HepG2 (cell line): ENCODE measurements around the gene DDAH2. TPM values are rescaled to one million over a fixed set of nuclear protein-coding genes. Genes with fewer than 3 reads are reported as not detected.

Experiments
- ARID2 ChIP-seq: sonication (generic); formaldehyde crosslinking; IDR thresholded peaks from 2 replicates; pipeline ENCODE4 v1.8.1; 2022; ENCODE audit warnings: mild to moderate bottlenecking, missing genetic modification reagents, borderline replicate concordance
- ATF5 ChIP-seq: sonication (generic); formaldehyde crosslinking; IDR thresholded peaks from 2 replicates; pipeline ENCODE4 v1.4.0; 2020; ENCODE audit warnings: mild to moderate bottlenecking, low read depth, missing genetic modification reagents
- CC2D1A ChIP-seq: sonication (generic); formaldehyde crosslinking; IDR thresholded peaks from 2 replicates; pipeline ENCODE4 v1.8.1; 2023; ENCODE audit warnings: mild to moderate bottlenecking, missing genetic modification reagents
- CENPT ChIP-seq: sonication (generic); formaldehyde crosslinking; IDR thresholded peaks from 2 replicates; pipeline ENCODE4 v1.8.0; 2022; ENCODE audit warnings: low read depth, mild to moderate bottlenecking, moderate library complexity, missing genetic modification reagents
- EHMT2 ChIP-seq: fragments of 200-600 bp; sonication (generic); IDR thresholded peaks from 2 replicates; pipeline ENCODE4 v1.7.0; 2017; ENCODE audit warnings: antibody characterized with exemption, low read depth, low read length, borderline replicate concordance
- FOXO1 ChIP-seq: sonication (generic); formaldehyde crosslinking; IDR thresholded peaks from 2 replicates; pipeline ENCODE4 v1.4.0; 2020; ENCODE audit warnings: missing genetic modification reagents
- KLF6 ChIP-seq: IDR thresholded peaks from 2 replicates; pipeline ENCODE4 v1.8.0; 2016; ENCODE audit warnings: missing biosample characterization, missing genetic modification reagents
- MLX ChIP-seq: IDR thresholded peaks from 2 replicates; pipeline ENCODE4 v1.6.1; 2016
- NFE2L2 ChIP-seq: fragments of 150-350 bp; IDR thresholded peaks from 2 replicates; pipeline ENCODE4 v1.6.1; 2014; ENCODE audit warnings: low read length
- RARA ChIP-seq: IDR thresholded peaks from 2 replicates; pipeline ENCODE4 v1.6.1; 2016; ENCODE audit warnings: missing genetic modification reagents, missing compliant biosample characterization
- SP140L ChIP-seq: sonication (generic); formaldehyde crosslinking; IDR thresholded peaks from 2 replicates; pipeline ENCODE4 v1.4.0; 2020; ENCODE audit warnings: missing genetic modification reagents, borderline replicate concordance
- STAT5B ChIP-seq: sonication (generic); formaldehyde crosslinking; IDR thresholded peaks from 2 replicates; pipeline ENCODE4 v1.4.0; 2020; ENCODE audit warnings: missing genetic modification reagents
- TCF12 ChIP-seq, 2 experiments: fragments of 450-650 bp in 1 of 2; sonication (generic) in 1 of 2; formaldehyde crosslinking in 1 of 2; IDR thresholded peaks; 2 replicates each; pipeline versions ENCODE4 v1.6.1 to v1.8.0; 2017 to 2022; ENCODE audit warnings: antibody characterized with exemption in 1 of 2, mild to moderate bottlenecking in 1 of 2, missing genetic modification reagents in 1 of 2, moderate library complexity in 1 of 2
- ZBTB8A ChIP-seq: sonication (generic); formaldehyde crosslinking; IDR thresholded peaks from 2 replicates; pipeline ENCODE4 v1.4.0; 2020; ENCODE audit warnings: mild to moderate bottlenecking, low read depth, missing genetic modification reagents, borderline replicate concordance
- ZEB1 ChIP-seq: IDR thresholded peaks from 2 replicates; pipeline ENCODE4 v1.6.1; 2012; ENCODE audit warnings: mild to moderate bottlenecking, low read depth, inconsistent platforms; ENCODE audit not compliant: insufficient replicate concordance
- ZHX2 ChIP-seq, 2 experiments: sonication (generic) in 1 of 2; formaldehyde crosslinking in 1 of 2; IDR thresholded peaks; 2 replicates each; pipeline versions ENCODE4 v1.6.1 to v1.9.0; 2014 to 2022; ENCODE audit warnings: antibody characterized with exemption in 1 of 2, borderline replicate concordance in 1 of 2, inconsistent platforms in 1 of 2, low read depth in 1 of 2, missing genetic modification reagents in 1 of 2
- ZNF138 ChIP-seq: sonication (generic); formaldehyde crosslinking; IDR thresholded peaks from 2 replicates; pipeline ENCODE4 v1.5.0; 2020; ENCODE audit warnings: mild to moderate bottlenecking, low read depth, missing genetic modification reagents
- ZNF292 ChIP-seq: sonication (generic); formaldehyde crosslinking; IDR thresholded peaks from 2 replicates; pipeline ENCODE4 v1.8.1; 2022; ENCODE audit warnings: mild to moderate bottlenecking, low read depth, missing genetic modification reagents, borderline replicate concordance
- ZNF30 ChIP-seq: sonication (generic); formaldehyde crosslinking; IDR thresholded peaks from 2 replicates; pipeline ENCODE4 v1.5.0; 2020; ENCODE audit warnings: mild to moderate bottlenecking, missing genetic modification reagents
- ZNF513 ChIP-seq: sonication (generic); formaldehyde crosslinking; conservative IDR thresholded peaks from 2 replicates; pipeline ENCODE4 v1.5.0; 2020; ENCODE audit warnings: missing genetic modification reagents
- ZNF558 ChIP-seq: sonication (generic); formaldehyde crosslinking; IDR thresholded peaks from 2 replicates; pipeline ENCODE4 v1.9.0; 2022; ENCODE audit warnings: mild to moderate bottlenecking, missing genetic modification reagents, borderline replicate concordance
- polyA plus RNA-seq, 8 experiments: library from polyadenylated mRNA; depleted of rRNA in 3 of 8; stranded (reverse) in 7 of 8; unstranded in 1 of 8; fragments of >200 nt; fragmentation: Illumina TruSeq in 4 of 8; extraction: Trizol in 4 of 8; gene quantifications; 2 replicates each; pipeline versions ENCODE4 v1.2.1 to v1.2.3, GENCODE V29; 2011 to 2016; ENCODE audit warnings: low read depth in 4 of 8, missing spikeins in 1 of 8, mixed read lengths in 1 of 8; ENCODE audit not compliant: insufficient read depth in 1 of 8
- total RNA-seq, 5 experiments: library from RNA; depleted of rRNA; stranded (reverse); fragments of >200 nt; fragmentation: Illumina TruSeq; extraction: Trizol; gene quantifications; 2 replicates each; pipeline ENCODE4 v1.2.3, GENCODE V29; 2016; ENCODE audit warnings: low read depth in 1 of 5

The DDAH2 gene
- total and polyA plus RNA-seq, 2 of the 13 experiments (the other 11 are each of a cell fraction or from before 2014, with no cell fraction given): 16.4 to 21.1 TPM

- TF ChIP-seq ATF5 (CRISPR knock-in tag) (no peak), ZNF513 (CRISPR knock-in tag) (no peak), TCF12 (IDR thresholded peaks at IDR 0.05) (no peak), TCF12 (CRISPR knock-in tag; IDR thresholded peaks at IDR 0.05) (no peak), NFE2L2 (no peak), ZHX2 (IDR thresholded peaks at IDR 0.05; ENCODE audit: low read depth) (no peak), ZHX2 (CRISPR knock-in tag; IDR thresholded peaks at IDR 0.05; ENCODE audit: borderline replicate concordance) (no peak), EHMT2 (no peak), ZBTB8A (CRISPR knock-in tag) (no peak), ZNF30 (CRISPR knock-in tag) (no peak), MLX (CRISPR knock-in tag) (no peak), STAT5B (CRISPR knock-in tag) (no peak), SP140L (CRISPR knock-in tag) (no peak), FOXO1 (peak; percentile 60; the same call in 1 of the 2 replicates), ZNF558 (CRISPR knock-in tag) (no peak), ZNF292 (CRISPR knock-in tag) (no peak), ARID2 (CRISPR knock-in tag) (no peak), CENPT (no peak), ZEB1 (no peak), CC2D1A (CRISPR knock-in tag) (no peak), ZNF138 (CRISPR knock-in tag) (no peak), KLF6 (CRISPR knock-in tag) (peak; percentile 19), RARA (CRISPR knock-in tag) (peak; percentile 86)
Observed at GRCh38 chr6:31737315-31737990, 8.4 kb upstream of the DDAH2 start (continued).
